NCI-H2196 (cell line): ENCODE data around the gene SPATA31C1.
"Not testable (repeated sequence)": the region's sequence is repeated elsewhere in the genome, so short reads cannot be mapped to it uniquely, and the experiment has no call there.

Experiments
- DNase-seq: peaks from one replicate; lab custom pipeline; 2025; ENCODE audit not compliant: unreplicated experiment; lab: John Stamatoyannopoulos, UW

The SPATA31C1 gene

DNA sequence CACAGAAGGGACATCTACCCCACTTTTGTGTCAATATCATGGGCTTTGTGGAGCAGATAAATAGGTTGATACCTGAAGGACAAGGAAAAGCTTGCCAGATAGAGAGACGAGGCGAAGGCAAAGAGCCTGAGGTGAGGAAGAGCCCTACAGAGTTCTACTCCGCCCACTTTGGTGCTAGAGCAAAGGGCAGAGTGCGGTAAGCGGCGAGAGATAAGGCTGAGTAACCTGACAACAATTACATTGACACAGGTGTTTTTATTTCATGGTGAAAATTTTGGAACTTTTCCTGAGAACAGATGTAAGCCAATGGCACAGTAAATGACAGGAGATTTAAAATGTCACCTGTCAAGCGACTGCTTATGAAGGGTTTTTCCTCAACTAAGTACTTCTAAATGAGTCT lies 16.7 kb downstream of the SPATA31C1 start:
- DNase-seq = not testable (repeated sequence)

DNA sequence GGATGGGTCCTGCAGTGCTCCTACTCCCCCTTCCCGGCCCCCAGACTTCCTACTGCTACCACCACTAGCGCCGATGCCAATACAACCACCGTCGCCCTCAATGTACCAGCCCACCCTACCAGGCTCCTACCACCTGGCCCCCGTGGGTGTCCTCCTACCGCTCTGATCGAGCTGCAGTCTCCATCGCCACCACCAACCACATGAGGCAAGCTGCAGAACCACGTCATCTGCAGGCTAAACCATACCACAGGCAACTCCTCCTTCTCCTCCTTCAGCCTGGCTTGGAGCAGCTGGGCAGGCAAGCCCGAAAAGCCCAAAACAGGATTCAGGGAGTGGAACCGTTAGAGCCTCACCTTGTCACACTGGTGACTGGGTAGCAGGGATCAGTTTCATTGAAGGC lies 19.6 kb downstream of the SPATA31C1 start:
- DNase-seq = not testable (repeated sequence)

DNA sequence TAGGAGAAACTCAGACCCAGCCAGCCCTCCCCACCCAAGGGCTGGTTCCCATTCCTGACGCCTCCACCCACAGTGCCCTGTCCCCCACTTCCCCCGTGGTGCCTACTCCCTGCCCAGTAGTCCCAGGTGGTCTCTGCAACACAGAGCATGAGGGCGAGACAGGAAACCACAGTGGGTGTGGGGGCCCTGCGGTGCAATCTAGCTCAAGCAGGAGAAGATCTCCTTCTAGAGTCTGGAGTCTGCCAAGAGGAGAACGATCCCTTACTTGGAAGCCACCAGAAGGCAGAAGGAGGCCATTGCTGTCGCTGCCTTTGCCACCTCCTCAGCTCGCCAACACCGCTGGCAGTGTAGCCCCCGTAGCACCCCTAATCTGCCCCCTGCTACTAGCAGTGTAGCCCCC lies 20.2 kb downstream of the SPATA31C1 start:
- DNase-seq = not testable (repeated sequence)

DNA sequence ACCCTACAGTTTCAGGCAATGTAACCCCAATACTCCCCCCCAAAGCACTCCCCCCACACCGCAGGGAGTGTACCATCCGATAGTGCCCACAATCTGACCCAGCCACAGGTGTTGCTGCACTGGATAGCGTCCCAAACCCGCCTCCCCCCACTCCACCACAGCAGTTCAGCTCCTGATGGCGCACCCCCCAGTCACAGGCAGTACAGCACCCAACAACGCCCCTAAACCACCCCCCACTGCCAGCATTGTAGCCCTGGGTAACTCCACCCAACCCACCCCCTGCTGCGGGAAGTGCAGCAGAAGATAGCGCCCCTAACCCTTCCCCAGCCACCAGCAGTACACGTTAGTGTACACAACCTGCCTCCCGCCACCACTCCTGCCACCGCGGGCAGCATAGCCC lies 20.6 kb downstream of the SPATA31C1 start:
- not testable (repeated sequence) for DNase-seq

DNA sequence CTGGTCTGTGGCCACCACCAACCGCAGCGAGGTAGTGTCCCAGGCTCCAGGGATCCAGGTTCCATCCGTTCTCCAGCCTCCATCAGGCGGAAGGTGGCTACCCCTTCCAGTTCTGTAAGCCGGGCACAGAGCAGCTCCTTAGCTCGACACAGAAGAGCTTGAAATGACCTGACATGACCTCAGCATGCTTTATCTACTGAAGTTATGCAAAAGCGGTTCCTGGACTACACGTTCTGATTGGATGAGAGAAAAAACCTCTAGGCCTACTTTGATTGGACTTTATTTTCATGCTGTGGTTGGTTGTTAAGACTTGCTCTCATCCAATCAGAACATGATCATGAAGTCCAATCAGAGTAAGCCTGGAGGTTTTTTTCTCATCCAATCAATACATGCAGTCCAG lies 21.3 kb downstream of the SPATA31C1 start:
- not testable (repeated sequence) for DNase-seq

DNA sequence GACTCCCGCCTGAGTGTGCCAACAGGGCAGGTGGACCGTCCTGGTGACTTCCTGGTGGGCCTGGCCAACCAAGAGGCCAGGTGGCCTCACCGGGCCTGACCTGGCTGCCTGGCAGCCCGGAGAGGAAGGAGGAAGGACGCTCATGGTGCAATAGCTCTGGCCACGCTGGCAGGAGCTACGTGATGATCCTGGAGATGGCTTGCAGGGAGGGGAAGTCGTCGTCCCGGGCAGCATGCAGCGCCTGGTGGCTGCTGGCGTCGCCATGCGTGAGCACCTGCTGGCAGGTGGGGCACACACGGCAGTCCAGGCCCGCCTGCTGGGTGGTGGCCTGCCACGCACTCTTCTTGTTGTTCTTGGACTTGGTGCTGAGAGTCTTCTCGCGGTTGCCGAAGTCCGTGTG lies 26.3 kb downstream of the SPATA31C1 start:
- no peak for DNase-seq

DNA sequence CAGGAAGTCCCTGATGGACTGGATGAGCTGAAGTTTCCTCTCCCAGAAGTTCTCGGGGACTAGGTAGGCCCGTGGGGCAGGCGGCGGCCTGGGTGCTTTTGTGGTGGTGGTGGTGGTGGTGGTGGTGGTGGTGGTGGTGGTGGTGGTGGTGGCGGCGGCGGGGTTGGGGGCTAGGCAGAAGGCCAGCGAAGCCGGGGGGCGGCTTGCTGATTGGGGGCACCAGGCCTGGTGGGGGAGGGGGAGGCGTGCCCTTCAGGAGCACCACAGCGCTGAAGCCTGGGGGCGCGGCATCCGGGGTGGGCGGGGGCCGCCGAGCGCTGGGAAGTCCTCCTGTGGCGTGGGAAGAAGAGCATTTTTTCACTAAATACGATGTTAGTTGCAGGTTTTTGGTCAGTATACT lies 26.9 kb downstream of the SPATA31C1 start:
- DNase-seq = no peak

DNA sequence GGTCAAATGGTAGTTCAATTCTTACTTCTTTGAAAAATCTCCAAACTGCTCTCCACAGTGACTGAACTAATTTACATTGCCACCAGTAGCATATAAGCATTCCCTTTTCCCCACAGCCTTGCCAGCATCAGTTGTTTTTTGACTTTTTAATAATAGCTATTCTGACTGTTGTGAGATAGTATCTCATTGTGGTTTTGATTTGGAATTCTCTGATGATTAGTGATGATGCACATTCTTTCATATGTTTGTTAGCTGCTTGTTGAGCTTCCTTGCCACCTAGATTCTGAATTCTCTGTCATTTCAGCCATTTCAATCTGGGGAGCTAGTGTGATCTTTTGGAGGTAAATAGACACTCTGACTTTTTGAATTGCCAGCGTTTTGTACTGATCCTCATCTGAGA lies 32.5 kb downstream of the SPATA31C1 start:
- no peak for DNase-seq

DNA sequence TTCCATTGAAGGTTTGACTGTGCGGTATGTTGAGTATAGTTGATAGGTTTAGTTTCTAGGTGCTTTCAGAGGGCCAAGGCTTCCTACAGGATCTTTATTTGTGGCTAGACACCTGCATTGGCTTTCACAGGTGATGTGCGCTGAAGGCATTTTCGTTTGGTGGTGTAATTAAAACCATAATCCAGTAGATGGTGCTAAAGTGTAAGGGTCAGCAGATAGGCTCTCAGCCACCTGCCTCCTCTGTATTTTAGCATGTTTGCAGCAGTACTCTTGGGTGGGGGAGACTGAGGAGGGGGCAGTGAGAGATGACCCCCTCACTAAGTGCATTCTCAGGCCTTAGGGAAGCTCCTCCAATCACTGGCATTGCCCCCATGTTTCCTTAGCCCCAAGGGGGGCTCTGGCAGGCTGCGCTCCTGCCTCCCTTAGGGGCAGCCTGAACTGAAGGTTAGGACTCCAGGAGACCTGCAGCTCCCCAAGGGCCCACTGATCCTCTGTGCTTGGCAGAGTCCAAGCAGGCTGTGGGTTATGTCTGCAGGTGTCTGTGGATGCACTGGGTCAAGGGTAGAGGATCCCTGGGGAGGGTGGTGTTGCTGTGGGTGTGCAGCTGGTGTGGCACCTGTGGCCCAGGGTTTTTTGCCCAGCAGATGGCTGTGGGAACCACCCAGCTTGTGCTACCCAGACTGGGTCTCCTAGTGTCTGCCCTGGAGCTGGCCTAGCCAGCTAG lies 33.2 kb downstream of the SPATA31C1 start:
- DNase-seq = no peak

DNA sequence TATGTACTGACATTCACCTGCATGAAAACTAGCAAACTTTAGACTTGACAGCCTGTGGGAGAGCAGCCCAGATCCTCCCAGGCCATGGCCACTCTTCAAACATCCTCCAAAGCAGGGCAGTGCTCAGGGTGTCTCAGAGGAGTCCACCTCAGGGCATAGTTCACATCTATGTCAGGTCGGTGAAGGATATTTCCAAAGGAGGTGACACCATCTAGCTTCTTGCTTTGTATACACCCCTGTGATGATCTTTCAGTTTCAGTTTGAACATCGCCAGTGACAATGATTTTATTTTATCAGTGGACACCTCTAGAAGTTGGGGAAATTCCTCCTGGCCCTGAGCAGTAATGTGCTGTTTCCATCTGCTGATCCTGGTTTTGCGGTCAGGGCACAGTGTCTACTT lies 36.5 kb downstream of the SPATA31C1 start:
- no peak for DNase-seq

DNA sequence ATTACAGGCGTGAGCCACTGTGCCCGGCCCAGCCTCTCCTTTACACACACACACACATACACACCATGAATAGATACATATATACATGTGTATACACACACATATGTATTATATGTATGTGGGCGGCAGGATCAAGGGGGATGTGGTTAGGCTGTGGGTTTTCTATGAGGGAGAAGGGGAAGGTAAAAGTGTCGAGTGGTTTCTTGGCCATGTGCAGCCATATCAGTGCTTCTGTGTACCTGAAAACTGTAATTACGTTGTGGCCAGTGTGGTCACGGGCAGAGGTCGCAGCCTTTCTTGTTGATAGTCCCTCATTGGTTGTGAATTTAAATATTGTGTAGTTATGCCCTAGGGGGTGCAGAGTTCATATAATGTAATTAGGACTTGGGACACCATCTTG lies 40.1 kb downstream of the SPATA31C1 start:
- no peak for DNase-seq

DNA sequence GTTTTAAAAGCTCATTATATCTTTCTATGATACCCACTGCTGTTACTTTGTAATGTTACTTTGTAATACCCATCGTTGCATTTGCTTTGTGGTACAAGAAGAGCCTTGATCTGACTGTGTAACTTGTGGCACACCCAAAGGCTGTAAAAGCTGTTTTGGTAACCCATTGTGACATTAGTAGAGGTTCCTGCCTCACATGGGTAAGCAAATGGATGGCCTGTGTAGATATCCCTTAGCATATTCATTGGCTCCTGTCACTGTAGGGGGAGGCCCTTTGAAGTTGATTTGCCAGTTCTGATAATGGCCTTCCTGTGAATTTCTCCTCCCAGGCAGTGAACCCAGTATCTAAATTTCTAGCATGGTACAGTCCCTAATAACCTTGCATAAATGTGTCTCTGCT lies 40.8 kb downstream of the SPATA31C1 start:
- DNase-seq = no peak

DNA sequence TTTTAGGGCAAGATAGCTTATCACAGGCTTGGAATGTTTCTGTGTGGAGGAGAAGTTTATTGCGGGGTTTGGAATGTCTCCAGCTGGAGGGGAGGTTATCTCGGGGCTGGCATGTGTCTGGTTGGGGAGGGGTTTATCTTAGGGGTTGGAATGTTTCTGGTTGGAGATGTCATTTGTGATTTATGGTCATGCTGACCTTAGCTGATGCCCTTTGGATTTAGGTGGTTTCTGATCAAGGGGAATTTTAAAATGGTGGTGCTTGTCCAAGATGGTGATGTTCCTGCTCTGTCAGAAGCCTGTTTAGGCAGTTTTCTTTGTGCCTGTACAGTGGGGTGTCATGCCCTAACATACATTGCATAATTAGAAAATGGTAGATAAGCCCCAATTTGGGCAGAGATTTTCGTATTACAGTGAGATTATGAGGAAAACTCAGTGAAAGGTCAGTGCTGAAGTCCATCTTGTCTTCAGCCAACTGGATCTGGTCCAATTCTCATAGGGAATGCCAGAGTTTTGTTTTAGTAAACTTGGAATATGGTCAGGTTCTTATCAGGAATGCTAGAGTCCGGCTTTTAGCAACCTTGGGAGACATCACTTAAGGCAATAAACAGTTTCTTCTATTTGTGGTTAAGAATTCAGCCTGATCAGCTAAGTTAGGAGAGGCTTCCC lies 42.3 kb downstream of the SPATA31C1 start:
- no peak for DNase-seq

DNA sequence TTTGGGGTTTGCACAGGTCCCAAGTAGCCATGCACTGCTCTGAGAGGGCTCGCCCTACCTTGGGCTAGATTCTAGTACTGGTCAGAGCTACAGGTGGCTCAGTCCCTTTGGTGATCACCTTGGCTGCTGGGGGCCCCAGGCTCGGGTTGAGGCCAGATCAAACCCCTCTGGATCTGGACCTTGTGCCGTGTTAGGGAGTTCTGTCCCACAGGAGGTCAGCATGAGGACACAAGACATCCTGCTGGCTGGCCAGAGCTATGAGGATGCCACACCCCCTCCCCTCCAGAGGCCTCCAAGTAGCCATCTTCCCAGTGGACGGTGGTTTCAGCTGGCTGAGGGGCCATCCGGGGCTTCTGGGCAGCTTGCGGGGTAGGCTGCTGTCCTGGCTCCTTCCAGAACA lies 46.0 kb downstream of the SPATA31C1 start:
- no peak for DNase-seq

DNA sequence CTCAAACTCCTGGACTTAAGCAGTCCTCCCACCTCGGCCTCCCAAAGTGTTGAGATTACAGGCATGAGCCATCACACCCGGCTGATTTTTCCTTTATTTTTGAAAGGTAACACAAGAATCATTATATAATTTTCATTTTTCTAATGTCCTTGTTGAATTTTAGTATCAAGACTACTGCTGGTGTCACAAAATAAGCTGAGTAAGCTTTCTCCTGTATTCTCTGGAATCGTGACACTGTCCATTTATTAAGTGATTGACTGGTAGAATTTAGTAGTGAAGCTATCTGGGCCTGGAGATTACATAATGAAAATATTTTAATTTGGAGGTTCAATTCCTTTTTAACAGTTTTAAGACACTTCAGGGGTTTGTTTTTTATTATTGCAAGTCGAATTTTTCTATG lies 47.1 kb downstream of the SPATA31C1 start:
- no peak for DNase-seq

DNA sequence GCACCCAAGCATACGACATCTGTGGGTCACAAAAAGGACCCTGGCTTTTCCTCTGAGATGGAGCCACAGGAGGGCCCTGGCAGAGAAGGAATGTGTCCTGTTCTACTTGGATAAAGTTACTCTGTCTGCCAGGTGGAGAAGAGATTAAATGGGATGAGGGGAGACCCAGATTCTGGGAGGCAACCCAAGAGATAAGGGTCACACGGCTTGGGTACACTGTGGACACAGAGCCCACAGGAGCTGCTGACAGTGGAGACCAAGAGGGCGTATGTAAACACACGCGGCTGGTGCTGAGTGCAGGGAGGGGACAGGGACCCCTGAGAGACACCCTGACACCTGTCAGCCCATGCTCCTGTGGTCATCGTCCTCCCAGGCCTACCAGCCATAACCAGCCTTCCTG lies 50.4 kb downstream of the SPATA31C1 start:
- DNase-seq = no peak

DNA sequence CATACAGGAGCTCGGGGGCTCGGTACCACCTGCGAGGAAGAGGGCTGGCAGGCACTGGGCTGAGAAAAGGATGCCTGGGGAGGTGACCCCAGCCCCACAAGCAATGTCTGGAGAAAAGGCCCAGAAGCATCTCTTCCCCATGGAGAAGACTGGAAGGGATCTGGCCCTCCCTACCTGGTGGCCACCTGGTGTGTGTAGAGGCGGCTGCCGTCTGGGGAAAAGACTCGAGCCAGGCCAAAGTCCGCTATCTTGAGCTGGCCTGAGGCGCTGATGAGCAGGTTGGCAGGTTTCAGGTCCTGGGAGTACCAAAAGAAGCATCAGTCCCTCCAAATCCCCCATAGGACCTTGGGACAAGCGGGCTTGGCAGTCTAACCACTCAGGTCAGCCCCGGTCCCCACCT lies 52.8 kb downstream of the SPATA31C1 start:
- no peak for DNase-seq

DNA sequence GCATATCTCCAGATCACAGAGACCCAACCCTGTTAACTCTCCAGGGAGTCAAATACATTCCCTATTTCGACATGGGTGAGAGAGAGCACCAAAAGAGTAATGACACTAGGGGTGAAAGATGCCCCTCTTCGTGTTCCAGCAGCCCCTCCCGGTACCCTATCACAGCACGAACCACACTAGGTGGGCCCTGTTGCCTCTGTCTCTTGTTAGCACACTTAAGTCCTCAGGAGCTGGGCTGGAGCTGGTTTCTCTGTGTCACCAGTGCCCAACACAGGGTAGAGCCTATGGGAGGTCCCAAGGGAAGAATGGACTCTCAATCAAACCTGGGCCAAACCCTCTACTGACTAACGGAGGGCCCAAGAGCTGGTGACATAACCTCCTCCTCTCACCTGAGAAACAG lies 55.4 kb downstream of the SPATA31C1 start:
- no peak for DNase-seq
